NB4 (cell line): ENCODE measurements around the gene MEGF11.

Experiments used
- MAX ChIP-seq: IDR thresholded peaks from 2 replicates; pipeline ENCODE4 v1.6.1; 2011; ENCODE audit warnings: low read depth, low read length
- POLR2A ChIP-seq: IDR thresholded peaks from 2 replicates; pipeline ENCODE4 v1.6.1; 2011; ENCODE audit warnings: mild to moderate bottlenecking; ENCODE audit not compliant: insufficient read length; ENCODE audit errors: extremely low read depth
- TF ChIP-seq, protein P1 (sequence below): IDR thresholded peaks from one replicate; pipeline ENCODE4 v1.5.1; 2012; ENCODE audit warnings: low read depth, low read length

DNA sequence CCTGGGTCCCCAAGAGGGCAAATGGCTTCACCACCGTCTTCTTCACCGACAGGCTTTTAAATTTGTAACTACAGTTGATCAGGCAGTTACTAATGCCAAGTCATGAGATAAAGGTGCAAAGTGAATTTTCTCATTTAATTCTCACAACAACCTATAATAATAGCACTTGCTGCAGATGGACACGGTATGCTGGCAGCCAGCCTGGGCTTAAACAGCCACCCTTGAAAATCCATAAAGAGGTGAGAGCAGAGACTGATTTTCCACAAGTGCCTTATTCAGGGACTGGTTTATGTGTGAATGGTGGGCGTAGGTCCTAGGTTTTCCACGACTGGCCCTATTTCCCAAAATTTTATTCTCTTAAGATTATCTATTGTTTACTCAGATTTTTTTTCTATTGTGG lies 266.4 kb downstream of the MEGF11 start:
- TF ChIP-seq POLR2A (no peak), MAX (no peak)
- TF ChIP-seq, protein P1, sequence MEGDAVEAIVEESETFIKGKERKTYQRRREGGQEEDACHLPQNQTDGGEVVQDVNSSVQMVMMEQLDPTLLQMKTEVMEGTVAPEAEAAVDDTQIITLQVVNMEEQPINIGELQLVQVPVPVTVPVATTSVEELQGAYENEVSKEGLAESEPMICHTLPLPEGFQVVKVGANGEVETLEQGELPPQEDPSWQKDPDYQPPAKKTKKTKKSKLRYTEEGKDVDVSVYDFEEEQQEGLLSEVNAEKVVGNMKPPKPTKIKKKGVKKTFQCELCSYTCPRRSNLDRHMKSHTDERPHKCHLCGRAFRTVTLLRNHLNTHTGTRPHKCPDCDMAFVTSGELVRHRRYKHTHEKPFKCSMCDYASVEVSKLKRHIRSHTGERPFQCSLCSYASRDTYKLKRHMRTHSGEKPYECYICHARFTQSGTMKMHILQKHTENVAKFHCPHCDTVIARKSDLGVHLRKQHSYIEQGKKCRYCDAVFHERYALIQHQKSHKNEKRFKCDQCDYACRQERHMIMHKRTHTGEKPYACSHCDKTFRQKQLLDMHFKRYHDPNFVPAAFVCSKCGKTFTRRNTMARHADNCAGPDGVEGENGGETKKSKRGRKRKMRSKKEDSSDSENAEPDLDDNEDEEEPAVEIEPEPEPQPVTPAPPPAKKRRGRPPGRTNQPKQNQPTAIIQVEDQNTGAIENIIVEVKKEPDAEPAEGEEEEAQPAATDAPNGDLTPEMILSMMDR, result no peak
